Measurements from ENCODE around the gene TRPV2. TPM values are rescaled to one million over a fixed set of nuclear protein-coding genes. Genes with fewer than 3 reads are reported as not detected.

TRPV2 gene
- total RNA-seq, 1 donor from 2014 or later, result 26.3 TPM

Other genes with a start within 250 kb of the TRPV2 start
- gene NCOR1, start 200.0 kb upstream of the TRPV2 start, total RNA-seq, result 131 TPM
- 54.7 TPM for gene PIGL, start 198.4 kb upstream of the TRPV2 start, total RNA-seq
- gene CENPV, start 62.1 kb upstream of the TRPV2 start, total RNA-seq, result 8.7 TPM
- gene UBB, start 34.5 kb upstream of the TRPV2 start, total RNA-seq, result 589 TPM
- 7.0 TPM for gene LRRC75A, start 76.6 kb downstream of the TRPV2 start, total RNA-seq
- gene ZNF287, start 153.6 kb downstream of the TRPV2 start, total RNA-seq, result 8.9 TPM
- gene ZNF624, start 238.3 kb downstream of the TRPV2 start, total RNA-seq, result 17.1 TPM

Data from sciatic nerve (tissue), 1 donor.